ENCODE measurements around the gene PRR14. TPM values are rescaled to one million over a fixed set of nuclear protein-coding genes. Genes with fewer than 3 reads are reported as not detected.
A peak's percentile ranks its signal among the peaks of the same experiment; 100 is the strongest.
"Not testable (repeated sequence)": the region's sequence is repeated elsewhere in the genome, so short reads cannot be mapped to it uniquely, and the experiment has no call there.

Gene PRR14
- total and polyA plus RNA-seq, 3 experiments from 2014 or later, result 29.7 to 92.5 (median 87.5) TPM

GRCh38 chr16:30691907-30692306, 41.1 kb downstream of the PRR14 start:
- ChIA-PET POLR2A (no interaction called here), CTCF (interaction anchor here (1.2 to 4.0 kb wide), 4 partner anchors 31 to 55 kb away, joined by 4 to 20 read pairs (median 7); partner anchors contain the start of gene PRR14)
- no peaks in the 10 kb centered on the region for H3K36me3 ChIP-seq (ENCODE audit: insufficient read depth, low read length)
- Mint-ChIP-seq H3K27me3 (no peaks in the 10 kb centered on the region), H3K4me1 (peaks cover 6 to 15% (median 11%) of the 10 kb centered on the region in 3 donors), H3K9me3 (no peaks in the 10 kb centered on the region), H3K4me3 (no peak overlapping the region), H3K36me3 (no peaks in the 10 kb centered on the region), H3K27ac (peak overlapping the region in 2 of 8 donors; percentile 15 to 83)
- no peak overlapping the region for H3K27ac ChIP-seq (ENCODE audit: low read depth, low read length)
- peaks cover 6% of the 10 kb centered on the region for H3K4me1 ChIP-seq (ENCODE audit: insufficient read depth, low read length)
- H3K9me3 ChIP-seq (ENCODE audit: low read length), result no peaks in the 10 kb centered on the region
- H3K27me3 ChIP-seq (ENCODE audit: insufficient read depth, low read length, poor library complexity, severe bottlenecking), result no peaks in the 10 kb centered on the region
- DNase-seq, result no peak
- H3K4me3 ChIP-seq (ENCODE audit: low read length), result no peak overlapping the region

DNA sequence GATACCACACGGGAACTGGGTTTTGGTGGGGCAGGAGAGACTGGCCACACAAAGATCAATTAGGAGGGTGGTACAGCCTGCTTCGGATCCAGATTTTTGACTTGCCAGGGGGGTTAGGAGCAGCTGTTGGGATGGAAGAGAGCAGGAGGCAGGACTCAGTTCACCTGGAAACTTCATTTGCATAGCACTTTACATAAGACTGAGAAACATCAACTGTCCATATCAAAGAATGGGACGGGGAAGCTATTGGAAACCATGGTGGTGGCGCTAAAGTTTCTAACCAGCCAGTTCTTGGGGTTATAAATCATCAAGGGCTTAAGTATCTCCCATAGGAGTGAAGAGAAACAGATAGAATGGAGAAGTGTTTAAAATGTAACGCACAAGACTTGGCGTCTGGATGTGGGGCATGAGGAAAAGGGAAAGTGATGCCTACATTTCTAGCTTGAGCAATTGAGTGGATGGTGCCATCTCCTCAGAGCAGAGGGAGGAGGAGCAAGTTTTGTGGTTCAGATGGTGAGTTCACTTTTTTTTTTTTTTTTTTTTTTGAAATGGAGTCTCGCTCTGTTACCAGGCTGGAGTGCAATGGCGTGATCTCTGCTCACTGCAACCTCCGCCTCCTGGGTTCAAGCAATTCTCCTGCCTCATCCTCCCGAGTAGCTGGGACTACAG, 41.8 kb downstream of the PRR14 start:
- CTCF ChIA-PET, result interaction anchor here (0.7 to 4.0 kb wide), 6 partner anchors 33 to 273 kb away, joined by 3 to 37 read pairs (median 4); partner anchors contain the start of genes FBRS and PRR14
- no peaks in the 10 kb centered on the region for H3K36me3 Mint-ChIP-seq

DNA sequence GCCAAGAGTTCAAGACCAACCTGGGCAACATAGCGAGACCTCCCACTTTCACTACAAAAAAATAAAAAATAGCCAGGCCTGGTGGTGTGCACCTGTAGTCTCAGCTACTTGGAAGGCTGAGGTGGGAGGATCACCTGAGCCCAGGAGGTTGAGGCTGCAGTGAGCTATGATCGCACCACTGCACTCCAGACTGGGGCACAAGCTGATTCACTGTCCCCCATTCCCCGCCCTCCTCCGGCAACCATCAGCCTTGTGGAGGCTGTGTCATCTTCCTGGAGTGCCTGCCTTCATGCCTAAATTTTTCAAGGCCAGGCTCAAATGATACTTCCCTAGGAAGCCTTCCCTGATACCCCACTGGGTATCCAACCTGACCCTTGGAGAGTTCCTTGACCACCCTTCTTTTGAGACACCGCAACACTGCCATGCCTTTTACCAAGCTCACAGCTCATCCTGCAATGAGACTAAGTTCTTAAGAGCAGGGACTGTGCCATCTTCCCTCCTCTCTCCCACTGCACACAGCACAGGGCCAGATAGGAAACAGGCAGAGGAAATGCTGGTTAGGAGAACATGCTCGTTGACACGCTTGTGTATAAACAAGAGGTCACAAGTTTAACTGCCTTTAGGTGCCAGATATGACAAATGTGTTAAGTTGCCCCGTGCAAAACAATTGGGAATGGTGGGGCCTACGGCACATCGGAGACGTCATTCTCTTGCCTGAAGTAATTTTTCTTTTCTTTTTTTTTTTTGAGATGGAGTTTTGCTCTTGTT, 44.4 kb downstream of the PRR14 start:
- ChIA-PET POLR2A (interaction anchor here (0.7 to 1.9 kb wide), 3 partner anchors 34 to 141 kb away, joined by 4 to 16 read pairs (median 12); partner anchors contain the start of gene FBRS), CTCF (interaction anchor here (0.7 to 4.0 kb wide), 7 partner anchors 12 to 265 kb away, joined by 3 to 37 read pairs (median 11); partner anchors contain the start of genes DCTPP1, FBRS and PRR14)
- Histone ChIP-seq H3K27ac (ENCODE audit: low read depth, low read length) (no peak overlapping the region), H3K27me3 (ENCODE audit: insufficient read depth, low read length, poor library complexity, severe bottlenecking) (no peaks in the 10 kb centered on the region), H3K9me3 (ENCODE audit: low read length) (no peaks in the 10 kb centered on the region), H3K4me1 (ENCODE audit: insufficient read depth, low read length) (peaks cover 26% of the 10 kb centered on the region), H3K36me3 (ENCODE audit: insufficient read depth, low read length) (peaks cover 5% of the 10 kb centered on the region), H3K4me3 (ENCODE audit: low read length) (no peak overlapping the region)
- H3K36me3 Mint-ChIP-seq, result peaks cover 0 to 15% (median 0%) of the 10 kb centered on the region in 3 donors
- no peak for DNase-seq
- H3K4me1 Mint-ChIP-seq, result peaks cover 27 to 40% (median 28%) of the 10 kb centered on the region in 3 donors
- peaks cover 0 to 2% (median 0%) of the 10 kb centered on the region in 5 donors for H3K9me3 Mint-ChIP-seq
- peak overlapping the region in 1 of 8 donors; percentile 67 for H3K27ac Mint-ChIP-seq
- peak overlapping the region in 1 of 7 donors; percentile 25 for H3K4me3 Mint-ChIP-seq
- peaks cover 0 to 3% of the 10 kb centered on the region in 2 donors for H3K27me3 Mint-ChIP-seq

More for the DNA sequence above, 41.8 kb downstream of the PRR14 start:
- POLR2A ChIA-PET, result interaction anchor here (0.6 kb wide), 1 partner anchor 221 kb away, joined by 5 read pairs; no protein-coding TSS in a partner anchor
- Mint-ChIP-seq H3K4me1 (peaks cover 11 to 20% (median 14%) of the 10 kb centered on the region in 3 donors), H3K27ac (peak overlapping the region in 2 of 8 donors; percentile 51 to 83), H3K27me3 (no peaks in the 10 kb centered on the region), H3K4me3 (no peak overlapping the region), H3K9me3 (no peaks in the 10 kb centered on the region)
- Histone ChIP-seq H3K36me3 (ENCODE audit: insufficient read depth, low read length) (no peaks in the 10 kb centered on the region), H3K27me3 (ENCODE audit: insufficient read depth, low read length, poor library complexity, severe bottlenecking) (no peaks in the 10 kb centered on the region), H3K4me3 (ENCODE audit: low read length) (no peak overlapping the region), H3K4me1 (ENCODE audit: insufficient read depth, low read length) (peaks cover 12% of the 10 kb centered on the region), H3K27ac (ENCODE audit: low read depth, low read length) (no peak overlapping the region), H3K9me3 (ENCODE audit: low read length) (no peaks in the 10 kb centered on the region)
- DNase-seq, result no peak

DNA sequence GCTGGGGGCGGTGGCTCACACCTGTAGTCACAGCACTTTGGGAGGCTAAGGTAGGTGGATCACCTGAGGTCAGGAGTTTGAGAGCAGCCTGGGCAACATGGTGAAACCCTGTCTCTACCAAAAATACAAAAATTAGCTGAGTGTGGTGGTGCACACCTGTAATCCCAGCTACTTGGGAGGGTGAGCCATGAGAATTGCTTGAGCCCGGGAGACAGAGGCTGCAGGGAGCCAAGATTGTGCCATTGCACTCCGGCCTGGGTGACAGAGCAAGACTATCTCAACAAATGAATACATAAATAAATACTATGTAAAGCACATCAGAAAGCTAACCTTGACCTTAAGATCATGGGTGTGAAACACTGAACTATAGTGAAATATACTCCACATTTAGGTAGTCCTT, 45.9 kb downstream of the PRR14 start:
- H3K4me1 Mint-ChIP-seq, result peaks cover 32 to 50% (median 38%) of the 10 kb centered on the region in 3 donors
- peaks cover 0 to 26% (median 3%) of the 10 kb centered on the region in 3 donors for H3K36me3 Mint-ChIP-seq
- H3K9me3 Mint-ChIP-seq; H3K27me3 Mint-ChIP-seq; H3K27me3 ChIP-seq (ENCODE audit: insufficient read depth, low read length, poor library complexity, severe bottlenecking); H3K4me3 ChIP-seq (ENCODE audit: low read length); H3K27ac ChIP-seq (ENCODE audit: low read depth, low read length); DNase-seq; H3K9me3 ChIP-seq (ENCODE audit: low read length): not testable (repeated sequence)
- Histone ChIP-seq H3K4me1 (ENCODE audit: insufficient read depth, low read length) (peaks cover 34% of the 10 kb centered on the region), H3K36me3 (ENCODE audit: insufficient read depth, low read length) (peaks cover 13% of the 10 kb centered on the region)
- H3K4me3 Mint-ChIP-seq, result peak overlapping the region in 1 of 7 donors; percentile 54
- H3K27ac Mint-ChIP-seq, result peak overlapping the region in 1 of 8 donors; percentile 98
- ChIA-PET POLR2A (interaction anchor here (0.7 to 1.8 kb wide), 4 partner anchors 38 to 288 kb away, joined by 4 to 18 read pairs (median 8); partner anchors contain the start of genes FBRS, HSD3B7 and ZNF689), CTCF (interaction anchor here (0.7 to 2.5 kb wide), 5 partner anchors 37 to 221 kb away, joined by 3 to 21 read pairs (median 5); partner anchors contain the start of genes FBRS and PRR14)

GRCh38 chr16:30697264-30698138, 46.7 kb downstream of the PRR14 start:
- no peak for DNase-seq
- Mint-ChIP-seq H3K4me1 (peaks cover 31 to 49% (median 38%) of the 10 kb centered on the region in 3 donors), H3K36me3 (peaks cover 0 to 30% (median 3%) of the 10 kb centered on the region in 3 donors), H3K27ac (peak overlapping the region; percentile 98 to 100 (median 100)), H3K4me3 (peak overlapping the region; percentile 95 to 99 (median 97)), H3K27me3 (peaks cover 0 to 3% of the 10 kb centered on the region in 2 donors), H3K9me3 (peaks cover 0 to 2% (median 0%) of the 10 kb centered on the region in 5 donors)
- Histone ChIP-seq H3K27me3 (ENCODE audit: insufficient read depth, low read length, poor library complexity, severe bottlenecking) (no peaks in the 10 kb centered on the region), H3K4me1 (ENCODE audit: insufficient read depth, low read length) (peaks cover 34% of the 10 kb centered on the region), H3K9me3 (ENCODE audit: low read length) (no peaks in the 10 kb centered on the region), H3K27ac (ENCODE audit: low read depth, low read length) (peak overlapping the region; percentile 98), H3K4me3 (ENCODE audit: low read length) (peak overlapping the region; percentile 84), H3K36me3 (ENCODE audit: insufficient read depth, low read length) (peaks cover 13% of the 10 kb centered on the region)
- ChIA-PET POLR2A (interaction anchor here (0.9 to 1.8 kb wide), 4 partner anchors 37 to 87 kb away, joined by 6 to 18 read pairs (median 10); partner anchors contain the start of genes FBRS and ZNF689), CTCF (interaction anchor here (0.7 to 2.5 kb wide), 9 partner anchors 38 to 268 kb away, joined by 3 to 21 read pairs (median 3); partner anchors contain the start of genes DCTPP1, FBRS and PRR14)

DNA sequence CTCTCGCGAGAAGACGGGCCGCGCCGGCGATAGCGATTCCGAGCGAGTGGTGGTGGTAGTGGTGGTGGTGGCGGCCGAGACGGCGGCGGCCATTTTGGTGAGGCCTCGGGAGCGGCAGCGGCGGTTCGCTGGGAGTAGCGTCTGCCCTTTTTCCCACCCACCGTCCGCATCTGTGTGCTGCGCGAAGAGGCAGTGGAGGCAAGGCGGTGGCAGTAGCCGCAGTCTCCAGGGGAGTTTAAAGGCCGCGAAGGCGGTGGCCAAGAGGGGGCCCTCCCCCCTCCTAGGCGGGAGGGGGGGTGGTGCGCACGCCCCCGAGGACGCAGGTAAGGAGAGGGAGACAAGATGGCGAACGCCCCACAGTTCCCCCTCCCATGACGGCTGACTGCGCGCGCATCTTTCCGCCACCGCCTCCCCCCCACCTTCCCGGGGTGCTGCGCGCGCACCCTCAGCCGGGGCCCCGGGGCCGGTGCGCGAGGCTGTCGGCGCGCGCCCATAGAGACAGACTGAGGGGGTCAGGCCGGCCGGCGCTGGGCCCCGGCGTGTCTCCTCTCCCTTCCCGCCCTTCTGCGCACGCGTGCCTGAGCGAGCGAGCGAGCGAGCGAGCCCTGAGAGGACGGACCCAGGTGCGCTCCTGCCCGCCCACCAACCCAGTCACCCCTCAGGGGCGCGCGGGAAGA, 47.5 kb downstream of the PRR14 start:
- peak overlapping the region; percentile 95 to 99 (median 97) for H3K4me3 Mint-ChIP-seq
- Histone ChIP-seq H3K4me3 (ENCODE audit: low read length) (peak overlapping the region; percentile 84), H3K4me1 (ENCODE audit: insufficient read depth, low read length) (peaks cover 34% of the 10 kb centered on the region), H3K27ac (ENCODE audit: low read depth, low read length) (peak overlapping the region; percentile 98), H3K27me3 (ENCODE audit: insufficient read depth, low read length, poor library complexity, severe bottlenecking) (no peaks in the 10 kb centered on the region), H3K9me3 (ENCODE audit: low read length) (no peaks in the 10 kb centered on the region), H3K36me3 (ENCODE audit: insufficient read depth, low read length) (peaks cover 13% of the 10 kb centered on the region)
- POLR2A ChIA-PET, result interaction anchor here (0.5 to 1.8 kb wide), 6 partner anchors 39 to 88 kb away, joined by 3 to 18 read pairs (median 4); partner anchors contain the start of genes FBRS, PHKG2 and ZNF689
- H3K9me3 Mint-ChIP-seq, result peaks cover 0 to 2% (median 0%) of the 10 kb centered on the region in 5 donors
- H3K36me3 Mint-ChIP-seq, result peaks cover 0 to 38% (median 5%) of the 10 kb centered on the region in 3 donors
- peaks cover 0 to 3% of the 10 kb centered on the region in 2 donors for H3K27me3 Mint-ChIP-seq
- peak overlapping the region; percentile 98 to 100 (median 100) for H3K27ac Mint-ChIP-seq
- CTCF ChIA-PET, result interaction anchor here (1.7 to 2.5 kb wide), 4 partner anchors 39 to 116 kb away, joined by 5 to 21 read pairs (median 8); partner anchors contain the start of genes FBRS and PRR14
- peak; percentile 98 to 100 (median 99) for DNase-seq
- H3K4me1 Mint-ChIP-seq, result peaks cover 29 to 47% (median 41%) of the 10 kb centered on the region in 3 donors
